ENCODE measurements around the gene MPRIP. TPM values are rescaled to one million over a fixed set of nuclear protein-coding genes. Genes with fewer than 3 reads are reported as not detected.

MPRIP gene
- total and polyA plus RNA-seq, 2 of the 13 experiments (the other 11 are each of a cell fraction or from before 2014, with no cell fraction given), result 50.2 to 52.4 TPM

DNA sequence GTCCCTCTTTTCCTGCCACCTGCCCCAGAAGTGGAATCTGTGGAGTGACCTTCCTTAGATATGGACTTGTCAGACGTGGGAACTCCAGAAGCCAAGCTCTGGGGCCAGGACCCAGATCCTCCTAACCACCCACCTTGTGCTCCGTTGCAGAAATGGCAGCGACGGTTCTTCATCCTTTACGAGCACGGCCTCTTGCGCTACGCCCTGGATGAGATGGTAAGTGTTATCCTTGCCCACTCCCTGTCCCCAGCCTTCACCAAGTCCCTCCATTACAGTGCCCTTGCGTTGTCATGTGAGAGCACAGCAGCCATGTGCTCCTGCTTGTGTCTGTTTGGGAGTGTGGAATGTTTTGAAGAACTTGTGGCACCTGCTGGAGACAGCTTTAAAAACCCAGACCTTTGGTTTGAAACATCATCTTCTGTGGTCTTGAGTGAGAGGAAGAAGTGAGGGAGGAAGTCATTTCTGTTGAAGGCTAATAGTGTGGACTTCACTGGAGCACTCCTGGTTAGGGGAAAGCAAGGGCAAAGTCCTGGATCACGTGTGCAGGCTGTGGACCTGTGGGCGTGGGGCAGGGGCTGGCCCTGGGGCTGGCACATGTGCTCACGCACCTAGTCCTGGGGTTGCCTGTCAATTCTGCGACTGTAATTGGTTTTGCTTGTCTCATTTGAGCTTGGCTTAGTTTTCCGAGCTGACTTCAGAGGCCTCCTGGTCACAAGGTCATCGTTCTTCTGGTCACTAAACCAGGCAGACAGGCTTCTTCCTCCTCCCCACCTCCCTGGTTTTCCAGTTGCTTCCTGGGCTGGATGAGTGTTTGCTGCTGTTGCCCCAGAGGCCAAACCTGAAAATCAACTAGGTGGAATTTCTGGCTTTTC, 35.8 kb downstream of the MPRIP start (continued):
- no peak for TF ChIP-seq ZFAT (CRISPR knock-in tag; conservative IDR thresholded peaks at IDR 0.05)
- peak; percentile 45; the same call in 1 of the 2 replicates for TF ChIP-seq ZBTB26 (CRISPR knock-in tag; IDR thresholded peaks at IDR 0.05; ENCODE audit: borderline replicate concordance)
- peak; percentile 88 for TF ChIP-seq HNF4A (CRISPR knock-in tag; IDR thresholded peaks at IDR 0.05)
- no peak for TF ChIP-seq PLSCR1 (CRISPR knock-in tag; IDR thresholded peaks at IDR 0.05; ENCODE audit: borderline replicate concordance)
- TF ChIP-seq ZNF317 (CRISPR knock-in tag; IDR thresholded peaks at IDR 0.05), result peak; percentile 49; the same call in 1 of the 2 replicates
- TF ChIP-seq RARG (CRISPR knock-in tag; IDR thresholded peaks at IDR 0.05; ENCODE audit: low read depth), result 0 out of 2 replicates have a peak, but pooled peaks have one; percentile 50
- TF ChIP-seq ZNF564 (CRISPR knock-in tag; IDR thresholded peaks at IDR 0.05), result peak; percentile 33; the same call in 1 of the 2 replicates
- TF ChIP-seq RAD51 (IDR thresholded peaks at IDR 0.05; ENCODE audit: borderline replicate concordance), result peak; percentile 73; the same call in 1 of the 2 replicates
- peak; percentile 38 for TF ChIP-seq YY1 (IDR thresholded peaks at IDR 0.05; ENCODE audit: insufficient read depth, insufficient replicate concordance, low read depth, low read length)
- TF ChIP-seq CREM (IDR thresholded peaks at IDR 0.05), result peak; percentile 19; the same call in 1 of the 2 replicates
- TF ChIP-seq CREM (CRISPR knock-in tag; IDR thresholded peaks at IDR 0.05), result no peak
- TF ChIP-seq MIXL1 (CRISPR knock-in tag; IDR thresholded peaks at IDR 0.05), result peak; percentile 49; the same call in 1 of the 2 replicates
- TF ChIP-seq ZNF331 (CRISPR knock-in tag; IDR thresholded peaks at IDR 0.05), result peak; percentile 71; the same call in 1 of the 2 replicates
- TF ChIP-seq ZNF879 (CRISPR knock-in tag; IDR thresholded peaks at IDR 0.05), result peak; percentile 52; the same call in 1 of the 2 replicates
- TF ChIP-seq ZNF451 (CRISPR knock-in tag; IDR thresholded peaks at IDR 0.05), result peak; percentile 77; the same call in 1 of the 2 replicates
- TF ChIP-seq TEAD3 (CRISPR knock-in tag; optimal IDR thresholded peaks at IDR 0.05; ENCODE audit: borderline replicate concordance), result peak; percentile 6
- 0 out of 2 replicates have a peak, but pooled peaks have one; percentile 42 for TF ChIP-seq ZNF616 (CRISPR knock-in tag; IDR thresholded peaks at IDR 0.05; ENCODE audit: low read depth)
- TF ChIP-seq, protein P1, sequence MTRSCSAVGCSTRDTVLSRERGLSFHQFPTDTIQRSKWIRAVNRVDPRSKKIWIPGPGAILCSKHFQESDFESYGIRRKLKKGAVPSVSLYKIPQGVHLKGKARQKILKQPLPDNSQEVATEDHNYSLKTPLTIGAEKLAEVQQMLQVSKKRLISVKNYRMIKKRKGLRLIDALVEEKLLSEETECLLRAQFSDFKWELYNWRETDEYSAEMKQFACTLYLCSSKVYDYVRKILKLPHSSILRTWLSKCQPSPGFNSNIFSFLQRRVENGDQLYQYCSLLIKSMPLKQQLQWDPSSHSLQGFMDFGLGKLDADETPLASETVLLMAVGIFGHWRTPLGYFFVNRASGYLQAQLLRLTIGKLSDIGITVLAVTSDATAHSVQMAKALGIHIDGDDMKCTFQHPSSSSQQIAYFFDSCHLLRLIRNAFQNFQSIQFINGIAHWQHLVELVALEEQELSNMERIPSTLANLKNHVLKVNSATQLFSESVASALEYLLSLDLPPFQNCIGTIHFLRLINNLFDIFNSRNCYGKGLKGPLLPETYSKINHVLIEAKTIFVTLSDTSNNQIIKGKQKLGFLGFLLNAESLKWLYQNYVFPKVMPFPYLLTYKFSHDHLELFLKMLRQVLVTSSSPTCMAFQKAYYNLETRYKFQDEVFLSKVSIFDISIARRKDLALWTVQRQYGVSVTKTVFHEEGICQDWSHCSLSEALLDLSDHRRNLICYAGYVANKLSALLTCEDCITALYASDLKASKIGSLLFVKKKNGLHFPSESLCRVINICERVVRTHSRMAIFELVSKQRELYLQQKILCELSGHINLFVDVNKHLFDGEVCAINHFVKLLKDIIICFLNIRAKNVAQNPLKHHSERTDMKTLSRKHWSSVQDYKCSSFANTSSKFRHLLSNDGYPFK (CRISPR knock-in tag; IDR thresholded peaks at IDR 0.05; ENCODE audit: borderline replicate concordance), result peak; percentile 47; the same call in 1 of the 2 replicates
- 0 out of 2 replicates have a peak, but pooled peaks have one; percentile 80 for TF ChIP-seq DMTF1 (CRISPR knock-in tag; IDR thresholded peaks at IDR 0.05)
- no peak for TF ChIP-seq ZNF484 (CRISPR knock-in tag; IDR thresholded peaks at IDR 0.05; ENCODE audit: borderline replicate concordance, low read depth)
- peak; percentile 79; the same call in 1 of the 2 replicates for TF ChIP-seq ZNF350 (CRISPR knock-in tag; IDR thresholded peaks at IDR 0.05; ENCODE audit: borderline replicate concordance, low read depth)
